Measurements from ENCODE around the gene RPTN.

DNA sequence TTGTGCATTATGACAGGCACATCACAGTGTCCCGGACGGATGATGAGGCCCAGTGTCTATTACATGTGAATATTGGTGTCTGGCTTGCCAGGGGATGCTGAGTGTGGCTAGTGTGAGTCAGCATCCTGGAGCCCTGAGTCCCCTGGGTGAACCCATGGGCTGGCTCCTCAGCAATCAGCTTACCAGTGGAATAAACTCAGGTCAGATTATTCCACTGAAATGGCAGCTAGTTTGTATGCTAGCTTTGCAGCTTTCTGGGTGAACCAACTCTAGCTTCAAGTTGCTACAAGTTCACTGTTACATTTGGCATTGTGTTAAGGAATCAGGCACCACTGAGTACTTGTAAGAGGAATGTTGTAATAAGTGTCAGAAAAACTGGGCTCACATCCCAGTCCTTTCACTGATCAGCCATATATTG lies 23.9 kb upstream of the RPTN start:
- no peak for TF ChIP-seq POLR2A (IDR thresholded peaks at IDR 0.05)
- TF ChIP-seq, protein P1, sequence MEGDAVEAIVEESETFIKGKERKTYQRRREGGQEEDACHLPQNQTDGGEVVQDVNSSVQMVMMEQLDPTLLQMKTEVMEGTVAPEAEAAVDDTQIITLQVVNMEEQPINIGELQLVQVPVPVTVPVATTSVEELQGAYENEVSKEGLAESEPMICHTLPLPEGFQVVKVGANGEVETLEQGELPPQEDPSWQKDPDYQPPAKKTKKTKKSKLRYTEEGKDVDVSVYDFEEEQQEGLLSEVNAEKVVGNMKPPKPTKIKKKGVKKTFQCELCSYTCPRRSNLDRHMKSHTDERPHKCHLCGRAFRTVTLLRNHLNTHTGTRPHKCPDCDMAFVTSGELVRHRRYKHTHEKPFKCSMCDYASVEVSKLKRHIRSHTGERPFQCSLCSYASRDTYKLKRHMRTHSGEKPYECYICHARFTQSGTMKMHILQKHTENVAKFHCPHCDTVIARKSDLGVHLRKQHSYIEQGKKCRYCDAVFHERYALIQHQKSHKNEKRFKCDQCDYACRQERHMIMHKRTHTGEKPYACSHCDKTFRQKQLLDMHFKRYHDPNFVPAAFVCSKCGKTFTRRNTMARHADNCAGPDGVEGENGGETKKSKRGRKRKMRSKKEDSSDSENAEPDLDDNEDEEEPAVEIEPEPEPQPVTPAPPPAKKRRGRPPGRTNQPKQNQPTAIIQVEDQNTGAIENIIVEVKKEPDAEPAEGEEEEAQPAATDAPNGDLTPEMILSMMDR (IDR thresholded peaks at IDR 0.05), result no peak

Data from esophagus squamous epithelium (tissue), 4 donors.